ENCODE data around the gene CREB1. TPM values are rescaled to one million over a fixed set of nuclear protein-coding genes. Genes with fewer than 3 reads are reported as not detected.

The CREB1 gene
- total and polyA plus RNA-seq, 9 of the 15 experiments (the other 6 are each of a cell fraction or from before 2014, with no cell fraction given): 8.9 to 51.3 (median 19.5) TPM

DNA sequence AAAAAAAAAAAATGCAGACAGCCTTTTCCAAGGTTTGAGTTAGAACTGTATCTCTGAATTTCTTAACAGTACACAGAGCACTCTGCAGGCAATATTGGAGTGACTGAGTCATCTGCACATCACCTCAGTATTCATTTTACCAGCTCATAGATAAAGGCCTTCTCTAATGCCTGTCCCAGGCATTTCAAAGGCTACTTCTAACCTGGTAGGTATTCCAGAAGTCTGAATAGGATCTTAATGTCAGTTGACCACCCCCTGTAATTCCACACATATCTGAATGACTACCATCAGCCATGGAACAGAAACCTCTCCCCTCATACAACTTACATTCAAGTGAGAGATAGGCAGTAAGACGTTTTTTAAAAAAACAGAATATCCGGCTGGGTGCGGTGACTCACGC, 86.4 kb downstream of the CREB1 start:
- Histone ChIP-seq H2AFZ (ENCODE audit: low read depth, low read length) (no peak overlapping the region), H3K4me1 (replicated peaks in 1 of 2; ENCODE audit: control insufficient read depth in 2 of 2, insufficient read depth in 2 of 2, low read length in 2 of 2) (no peaks in the 10 kb centered on the region), H3K27ac (ENCODE audit: extremely low read depth, low read depth, low read length) (no peak overlapping the region), H3K79me2 (ENCODE audit: control insufficient read depth, insufficient read depth, low read length) (no peaks in the 10 kb centered on the region), H3K9me3 (replicated peaks; ENCODE audit: control insufficient read depth, insufficient read depth, low read depth, low read length) (no peaks in the 10 kb centered on the region), H3K4me2 (ENCODE audit: insufficient read depth, low read length) (no peak overlapping the region), H3K9ac (ENCODE audit: insufficient read depth in 1 of 2, low read depth in 2 of 2, low read length in 2 of 2) (no peak overlapping the region), H3K9me1 (ENCODE audit: control insufficient read depth, insufficient read depth, low read length) (no peaks in the 10 kb centered on the region), H3K36me3 (ENCODE audit: control insufficient read depth, insufficient read depth, low read length) (peaks cover 61% of the 10 kb centered on the region; the same call in 2 of the 3 replicates), H3K27me3 (ENCODE audit: control insufficient read depth in 2 of 2, insufficient read depth in 2 of 2, low read length in 2 of 2) (no peaks in the 10 kb centered on the region), H4K20me1 (replicated peaks; ENCODE audit: control insufficient read depth, insufficient read depth, low read length) (no peaks in the 10 kb centered on the region), H3K4me3 (no peak overlapping the region)
- FAIRE-seq (no peak), ATAC-seq (no peak), DNase-seq (ENCODE audit: extremely low read depth in 1 of 4, low spot score in 3 of 4) (no peak)
- WGBS (ENCODE audit: insufficient coverage, low coverage, missing lambda C conversion rate): 38% methylated on average over 4 of the region's 4 CpGs
- ChIA-PET CTCF (ENCODE audit: low intra/inter-chr PET ratio) (no interaction called here), POLR2A (no interaction called here)
- BruUV-seq (replicated peaks): no TSS peak
- in situ Hi-C loops (cut with MboI) (no loop called here), intact Hi-C loops (cut with micrococcal nuclease) (no loop called here)
- TF ChIP-seq, protein P1, sequence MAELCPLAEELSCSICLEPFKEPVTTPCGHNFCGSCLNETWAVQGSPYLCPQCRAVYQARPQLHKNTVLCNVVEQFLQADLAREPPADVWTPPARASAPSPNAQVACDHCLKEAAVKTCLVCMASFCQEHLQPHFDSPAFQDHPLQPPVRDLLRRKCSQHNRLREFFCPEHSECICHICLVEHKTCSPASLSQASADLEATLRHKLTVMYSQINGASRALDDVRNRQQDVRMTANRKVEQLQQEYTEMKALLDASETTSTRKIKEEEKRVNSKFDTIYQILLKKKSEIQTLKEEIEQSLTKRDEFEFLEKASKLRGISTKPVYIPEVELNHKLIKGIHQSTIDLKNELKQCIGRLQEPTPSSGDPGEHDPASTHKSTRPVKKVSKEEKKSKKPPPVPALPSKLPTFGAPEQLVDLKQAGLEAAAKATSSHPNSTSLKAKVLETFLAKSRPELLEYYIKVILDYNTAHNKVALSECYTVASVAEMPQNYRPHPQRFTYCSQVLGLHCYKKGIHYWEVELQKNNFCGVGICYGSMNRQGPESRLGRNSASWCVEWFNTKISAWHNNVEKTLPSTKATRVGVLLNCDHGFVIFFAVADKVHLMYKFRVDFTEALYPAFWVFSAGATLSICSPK (IDR thresholded peaks at IDR 0.05; ENCODE audit: borderline replicate concordance): no peak
- TF ChIP-seq RHOXF2B (CRISPR knock-in tag; conservative IDR thresholded peaks at IDR 0.05) (no peak), SMAD2 (IDR thresholded peaks at IDR 0.05; ENCODE audit: low read depth, low read length) (no peak), HDAC1 (IDR thresholded peaks at IDR 0.05) (no peak), HLTF (IDR thresholded peaks at IDR 0.05) (no peak), LCOR (CRISPR knock-in tag; IDR thresholded peaks at IDR 0.05) (no peak), ZSCAN32 (CRISPR knock-in tag; IDR thresholded peaks at IDR 0.05) (no peak), ZNF146 (CRISPR knock-in tag; IDR thresholded peaks at IDR 0.05; ENCODE audit: unreplicated experiment) (no peak), RFX1 (IDR thresholded peaks at IDR 0.05) (no peak), GTF2F1 (IDR thresholded peaks at IDR 0.05; ENCODE audit: low read depth, low read length) (no peak), BCOR (IDR thresholded peaks at IDR 0.05) (no peak), MCM7 (IDR thresholded peaks at IDR 0.05) (no peak), SREBF2 (CRISPR knock-in tag; IDR thresholded peaks at IDR 0.05) (no peak)
- TF ChIP-seq, protein P2, sequence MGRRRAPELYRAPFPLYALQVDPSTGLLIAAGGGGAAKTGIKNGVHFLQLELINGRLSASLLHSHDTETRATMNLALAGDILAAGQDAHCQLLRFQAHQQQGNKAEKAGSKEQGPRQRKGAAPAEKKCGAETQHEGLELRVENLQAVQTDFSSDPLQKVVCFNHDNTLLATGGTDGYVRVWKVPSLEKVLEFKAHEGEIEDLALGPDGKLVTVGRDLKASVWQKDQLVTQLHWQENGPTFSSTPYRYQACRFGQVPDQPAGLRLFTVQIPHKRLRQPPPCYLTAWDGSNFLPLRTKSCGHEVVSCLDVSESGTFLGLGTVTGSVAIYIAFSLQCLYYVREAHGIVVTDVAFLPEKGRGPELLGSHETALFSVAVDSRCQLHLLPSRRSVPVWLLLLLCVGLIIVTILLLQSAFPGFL (CRISPR knock-in tag; IDR thresholded peaks at IDR 0.05): no peak
- TF ChIP-seq, protein P3, sequence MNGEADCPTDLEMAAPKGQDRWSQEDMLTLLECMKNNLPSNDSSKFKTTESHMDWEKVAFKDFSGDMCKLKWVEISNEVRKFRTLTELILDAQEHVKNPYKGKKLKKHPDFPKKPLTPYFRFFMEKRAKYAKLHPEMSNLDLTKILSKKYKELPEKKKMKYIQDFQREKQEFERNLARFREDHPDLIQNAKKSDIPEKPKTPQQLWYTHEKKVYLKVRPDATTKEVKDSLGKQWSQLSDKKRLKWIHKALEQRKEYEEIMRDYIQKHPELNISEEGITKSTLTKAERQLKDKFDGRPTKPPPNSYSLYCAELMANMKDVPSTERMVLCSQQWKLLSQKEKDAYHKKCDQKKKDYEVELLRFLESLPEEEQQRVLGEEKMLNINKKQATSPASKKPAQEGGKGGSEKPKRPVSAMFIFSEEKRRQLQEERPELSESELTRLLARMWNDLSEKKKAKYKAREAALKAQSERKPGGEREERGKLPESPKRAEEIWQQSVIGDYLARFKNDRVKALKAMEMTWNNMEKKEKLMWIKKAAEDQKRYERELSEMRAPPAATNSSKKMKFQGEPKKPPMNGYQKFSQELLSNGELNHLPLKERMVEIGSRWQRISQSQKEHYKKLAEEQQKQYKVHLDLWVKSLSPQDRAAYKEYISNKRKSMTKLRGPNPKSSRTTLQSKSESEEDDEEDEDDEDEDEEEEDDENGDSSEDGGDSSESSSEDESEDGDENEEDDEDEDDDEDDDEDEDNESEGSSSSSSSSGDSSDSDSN (IDR thresholded peaks at IDR 0.05; ENCODE audit: borderline replicate concordance in 1 of 2, low read depth in 2 of 2, low read length in 2 of 2): no peak
- TF ChIP-seq, protein P4, sequence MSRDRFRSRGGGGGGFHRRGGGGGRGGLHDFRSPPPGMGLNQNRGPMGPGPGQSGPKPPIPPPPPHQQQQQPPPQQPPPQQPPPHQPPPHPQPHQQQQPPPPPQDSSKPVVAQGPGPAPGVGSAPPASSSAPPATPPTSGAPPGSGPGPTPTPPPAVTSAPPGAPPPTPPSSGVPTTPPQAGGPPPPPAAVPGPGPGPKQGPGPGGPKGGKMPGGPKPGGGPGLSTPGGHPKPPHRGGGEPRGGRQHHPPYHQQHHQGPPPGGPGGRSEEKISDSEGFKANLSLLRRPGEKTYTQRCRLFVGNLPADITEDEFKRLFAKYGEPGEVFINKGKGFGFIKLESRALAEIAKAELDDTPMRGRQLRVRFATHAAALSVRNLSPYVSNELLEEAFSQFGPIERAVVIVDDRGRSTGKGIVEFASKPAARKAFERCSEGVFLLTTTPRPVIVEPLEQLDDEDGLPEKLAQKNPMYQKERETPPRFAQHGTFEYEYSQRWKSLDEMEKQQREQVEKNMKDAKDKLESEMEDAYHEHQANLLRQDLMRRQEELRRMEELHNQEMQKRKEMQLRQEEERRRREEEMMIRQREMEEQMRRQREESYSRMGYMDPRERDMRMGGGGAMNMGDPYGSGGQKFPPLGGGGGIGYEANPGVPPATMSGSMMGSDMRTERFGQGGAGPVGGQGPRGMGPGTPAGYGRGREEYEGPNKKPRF (IDR thresholded peaks at IDR 0.05; ENCODE audit: low read depth, low read length): no peak
- TF ChIP-seq, protein P5, sequence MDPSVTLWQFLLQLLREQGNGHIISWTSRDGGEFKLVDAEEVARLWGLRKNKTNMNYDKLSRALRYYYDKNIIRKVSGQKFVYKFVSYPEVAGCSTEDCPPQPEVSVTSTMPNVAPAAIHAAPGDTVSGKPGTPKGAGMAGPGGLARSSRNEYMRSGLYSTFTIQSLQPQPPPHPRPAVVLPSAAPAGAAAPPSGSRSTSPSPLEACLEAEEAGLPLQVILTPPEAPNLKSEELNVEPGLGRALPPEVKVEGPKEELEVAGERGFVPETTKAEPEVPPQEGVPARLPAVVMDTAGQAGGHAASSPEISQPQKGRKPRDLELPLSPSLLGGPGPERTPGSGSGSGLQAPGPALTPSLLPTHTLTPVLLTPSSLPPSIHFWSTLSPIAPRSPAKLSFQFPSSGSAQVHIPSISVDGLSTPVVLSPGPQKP (CRISPR knock-in tag; IDR thresholded peaks at IDR 0.05): no peak

Measured in K562 (cell line).